MCF 10A (cell line): ENCODE measurements around the gene CTSE. TPM values are rescaled to one million over a fixed set of nuclear protein-coding genes. Genes with fewer than 3 reads are reported as not detected.

ENCODE experiments used
- BruUV-seq: library from RNA; stranded (reverse); fragments of 400-500 nt; replicated peaks from 2 replicates; lab custom pipeline; 2021; lab: Mats Ljungman, UMichigan
- CTCF ChIA-PET: fragments of 300-600 bp; sonication (Branson Sonifier 250); formaldehyde crosslinking; extraction: SDS; loops from one replicate; lab custom pipeline; 2021; ENCODE audit warnings: antibody characterized with exemption, inconsistent platforms; lab: Yijun Ruan, JAX
- POLR2A ChIA-PET: fragments of 300-600, 350-650 bp; sonication (Branson Sonifier 250); formaldehyde crosslinking; extraction: SDS; loops from one replicate; lab custom pipeline; 2020; ENCODE audit warnings: antibody characterized with exemption, inconsistent platforms; lab: Yijun Ruan, JAX
- DNase-seq: peaks from one replicate; pipeline ENCODE4 v3.0.0-alpha.2; 2018; ENCODE audit not compliant: unreplicated experiment
- H3K27ac Mint-ChIP-seq: one replicate; pipeline ENCODE4 v1.8.0; 2022; ENCODE audit warnings: mild to moderate bottlenecking, low read depth, mixed read lengths; ENCODE audit not compliant: unreplicated experiment
- H3K27me3 Mint-ChIP-seq: one replicate; pipeline ENCODE4 v1.8.0; 2022; ENCODE audit warnings: mixed read lengths; ENCODE audit not compliant: insufficient read depth, unreplicated experiment
- H3K36me3 Mint-ChIP-seq: one replicate; pipeline ENCODE4 v1.8.0; 2022; ENCODE audit warnings: mild to moderate bottlenecking, moderate library complexity, mixed read lengths; ENCODE audit not compliant: insufficient read depth, unreplicated experiment
- H3K4me1 Mint-ChIP-seq: one replicate; pipeline ENCODE4 v1.8.0; 2022; ENCODE audit warnings: mixed read lengths; ENCODE audit not compliant: insufficient read depth, unreplicated experiment
- H3K4me3 Mint-ChIP-seq: one replicate; pipeline ENCODE4 v1.8.0; 2022; ENCODE audit warnings: mild to moderate bottlenecking, moderate library complexity, mixed read lengths; ENCODE audit not compliant: unreplicated experiment
- H3K9me3 Mint-ChIP-seq: one replicate; pipeline ENCODE4 v1.8.0; 2022; ENCODE audit warnings: mixed read lengths; ENCODE audit not compliant: unreplicated experiment
- CTCF ChIP-seq: fragments of 200-600 bp; IDR thresholded peaks from one replicate; pipeline ENCODE4 v1.8.0; 2022; ENCODE audit warnings: antibody characterized with exemption, mild to moderate bottlenecking; ENCODE audit not compliant: unreplicated experiment
- intact Hi-C: fragments of 100-400 bp; cut with micrococcal nuclease; formaldehyde crosslinking; loops from 2 replicates; pipeline ENCODE4 v1.14.1; 2022
- total RNA-seq: library from RNA; stranded (reverse); gene quantifications from 2 replicates; pipeline ENCODE4 v1.2.3, GENCODE V29; 2022

The CTSE gene
- total RNA-seq, 1 experiment from 2014 or later = 0.79 TPM

- intact Hi-C loops = no loop called here
- POLR2A ChIA-PET = interaction anchor here (1.2 to 1.9 kb wide), 2 partner anchors 8 to 18 kb away, joined by 3 to 6 read pairs; partner anchors contain the start of gene RAB7B
These were observed 2.6 kb downstream of the CTSE start for GRCh38 chr1:206021008-206021625.

GRCh38 chr1:206020393-206021007 lies 3.2 kb downstream of the CTSE start:
- CTCF ChIA-PET = interaction anchor here (0.7 to 1.8 kb wide), 5 partner anchors 9 to 43 kb away, joined by 3 to 9 read pairs (median 3); no protein-coding TSS in a partner anchor
- no peaks in the 10 kb centered on the region for H3K36me3 Mint-ChIP-seq
- no peaks in the 10 kb centered on the region for H3K9me3 Mint-ChIP-seq
- no peak overlapping the region for H3K4me3 Mint-ChIP-seq
- no TSS peak for BruUV-seq
- POLR2A ChIA-PET = interaction anchor here (1.2 to 1.9 kb wide), 2 partner anchors 9 to 17 kb away, joined by 3 to 6 read pairs; partner anchors contain the start of gene RAB7B
- intact Hi-C loops = no loop called here
- peaks cover 20% of the 10 kb centered on the region for H3K4me1 Mint-ChIP-seq
- no peak for TF ChIP-seq CTCF
- H3K27me3 Mint-ChIP-seq = no peaks in the 10 kb centered on the region
- no peak for DNase-seq
- no peak overlapping the region for H3K27ac Mint-ChIP-seq

More at GRCh38 chr1:206021008-206021625, 2.6 kb downstream of the CTSE start:
- no peak for TF ChIP-seq CTCF
- Mint-ChIP-seq H3K4me3 (no peak overlapping the region), H3K27ac (no peak overlapping the region), H3K9me3 (no peaks in the 10 kb centered on the region), H3K27me3 (no peaks in the 10 kb centered on the region), H3K4me1 (peaks cover 26% of the 10 kb centered on the region), H3K36me3 (no peaks in the 10 kb centered on the region)
- BruUV-seq = no TSS peak
- no peak for DNase-seq
- CTCF ChIA-PET = interaction anchor here (0.5 to 1.8 kb wide), 7 partner anchors 9 to 48 kb away, joined by 3 to 9 read pairs (median 3); no protein-coding TSS in a partner anchor

- no peaks in the 10 kb centered on the region for H3K27me3 Mint-ChIP-seq
- no TSS peak for BruUV-seq
- H3K9me3 Mint-ChIP-seq = no peaks in the 10 kb centered on the region
- H3K36me3 Mint-ChIP-seq = no peaks in the 10 kb centered on the region
- no peak for TF ChIP-seq CTCF
- no peak overlapping the region for H3K4me3 Mint-ChIP-seq
- no peaks in the 10 kb centered on the region for H3K4me1 Mint-ChIP-seq
- H3K27ac Mint-ChIP-seq = no peak overlapping the region
- intact Hi-C loops = no loop called here
- DNase-seq = no peak
- CTCF ChIA-PET = interaction anchor here (1.4 to 3.0 kb wide), 4 partner anchors 8 to 91 kb away, joined by 3 to 17 read pairs (median 6); partner anchors contain the start of gene RAB7B
- POLR2A ChIA-PET = interaction anchor here (0.6 to 2.0 kb wide), 6 partner anchors 8 to 24 kb away, joined by 3 to 11 read pairs (median 5); partner anchors contain the start of genes CTSE and RAB7B
These were observed 8.6 kb downstream of the CTSE start for GRCh38 chr1:206015071-206015470.

- no TSS peak for BruUV-seq
- Mint-ChIP-seq H3K4me3 (no peak overlapping the region), H3K27ac (no peak overlapping the region), H3K9me3 (no peaks in the 10 kb centered on the region), H3K4me1 (no peaks in the 10 kb centered on the region), H3K27me3 (no peaks in the 10 kb centered on the region), H3K36me3 (no peaks in the 10 kb centered on the region)
- ChIA-PET POLR2A (interaction anchor here (1.4 to 2.0 kb wide), 3 partner anchors 9 to 15 kb away, joined by 4 to 11 read pairs (median 6); partner anchors contain the start of genes CTSE and RAB7B), CTCF (interaction anchor here (1.4 to 3.0 kb wide), 3 partner anchors 12 to 92 kb away, joined by 3 to 17 read pairs (median 4); partner anchors contain the start of gene RAB7B)
- no peak for TF ChIP-seq CTCF
- intact Hi-C loops = no loop called here
- DNase-seq = no peak
These were observed 9.1 kb downstream of the CTSE start for GRCh38 chr1:206014601-206015000.
